Stimulated activated memory B cell treated with anti-CD40 and anti-IgM and Interleukin-4, amounts not matched to agents 10 μg/mL and 1 μg/mL and 100 μg/mL, for 72 hours (primary cell): Measurements from ENCODE around the gene KANSL3.
"Not testable (repeated sequence)": the region's sequence is repeated elsewhere in the genome, so short reads cannot be mapped to it uniquely, and the experiment has no call there.

Experiments used
- ATAC-seq: fragments of 150-1000 bp; cut with Tn5 transposase; 2 replicates; pipeline ENCODE4 v1.10.0; 2021
- H3K27ac Mint-ChIP-seq: one replicate; pipeline ENCODE4 v1.8.0; 2022; ENCODE audit warnings: mild to moderate bottlenecking, mixed read lengths
- H3K27me3 Mint-ChIP-seq: one replicate; pipeline ENCODE4 v1.8.0; 2022; ENCODE audit warnings: mixed read lengths
- H3K36me3 Mint-ChIP-seq: one replicate; pipeline ENCODE4 v1.8.0; 2022; ENCODE audit warnings: mixed read lengths
- H3K4me1 Mint-ChIP-seq: one replicate; pipeline ENCODE4 v1.8.0; 2022; ENCODE audit warnings: mixed read lengths
- H3K4me3 Mint-ChIP-seq: one replicate; pipeline ENCODE4 v1.8.0; 2022; ENCODE audit warnings: mild to moderate bottlenecking, moderate library complexity, mixed read lengths
- H3K9me3 Mint-ChIP-seq: one replicate; pipeline ENCODE4 v1.8.0; 2022; ENCODE audit warnings: mixed read lengths

KANSL3 gene

DNA sequence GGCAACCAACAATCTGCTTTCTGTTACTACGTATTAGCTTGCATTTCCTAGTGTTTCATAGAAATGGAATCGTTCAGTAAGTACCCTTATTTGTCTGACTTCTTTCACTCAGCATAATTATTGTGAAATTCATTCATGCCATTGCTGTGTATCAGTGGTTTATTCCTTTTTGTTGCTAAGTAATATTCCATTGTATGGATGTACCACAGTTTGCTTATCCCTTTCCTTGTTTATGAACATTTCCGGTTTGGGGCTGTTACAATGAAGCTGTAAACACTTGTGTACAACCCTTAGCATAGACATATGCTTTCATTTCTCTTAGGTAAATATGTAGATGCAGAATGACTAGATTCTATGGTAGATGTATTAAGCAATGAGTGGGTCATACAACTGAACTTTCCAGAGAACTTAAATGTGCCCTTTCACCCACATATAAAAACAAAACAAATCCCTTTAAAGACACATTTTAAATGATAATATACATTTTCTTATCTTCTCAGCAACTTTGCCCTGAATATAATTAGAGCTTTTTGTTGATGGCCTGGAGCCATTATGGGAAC lies 26.3 kb upstream of the KANSL3 start:
- ATAC-seq, result no peak

DNA sequence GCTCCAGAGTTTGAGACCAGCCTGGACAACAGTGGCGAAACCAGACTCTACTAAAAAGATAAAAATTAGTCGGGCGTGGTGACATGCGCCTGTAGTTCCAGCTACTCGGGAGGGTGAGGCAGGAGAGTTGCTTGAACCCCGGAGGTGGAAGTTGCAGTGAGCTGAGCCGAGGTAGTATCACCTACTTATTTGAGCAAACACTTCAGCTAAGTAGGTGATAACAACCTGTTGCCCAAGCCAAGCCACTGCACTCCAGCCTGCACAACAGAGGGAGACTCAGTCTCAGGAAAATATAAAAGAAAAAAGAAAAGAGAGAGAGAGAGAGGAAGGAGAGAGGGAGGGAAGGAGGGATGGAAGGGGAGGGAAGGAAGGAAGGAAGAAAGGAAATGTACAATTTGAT lies 25.7 kb upstream of the KANSL3 start:
- no peak overlapping the region for H3K4me3 Mint-ChIP-seq
- H3K27ac Mint-ChIP-seq, result no peak overlapping the region
- no peaks in the 10 kb centered on the region for H3K36me3 Mint-ChIP-seq
- H3K9me3 Mint-ChIP-seq, result no peaks in the 10 kb centered on the region
- H3K27me3 Mint-ChIP-seq, result peaks cover under 1% of the 10 kb centered on the region
- H3K4me1 Mint-ChIP-seq, result no peaks in the 10 kb centered on the region
- ATAC-seq, result no peak

More for the DNA sequence above, 26.3 kb upstream of the KANSL3 start:
- H3K36me3 Mint-ChIP-seq, result no peaks in the 10 kb centered on the region
- no peaks in the 10 kb centered on the region for H3K4me1 Mint-ChIP-seq
- peaks cover 7% of the 10 kb centered on the region for H3K27me3 Mint-ChIP-seq
- no peaks in the 10 kb centered on the region for H3K9me3 Mint-ChIP-seq
- no peak overlapping the region for H3K27ac Mint-ChIP-seq
- H3K4me3 Mint-ChIP-seq, result no peak overlapping the region

DNA sequence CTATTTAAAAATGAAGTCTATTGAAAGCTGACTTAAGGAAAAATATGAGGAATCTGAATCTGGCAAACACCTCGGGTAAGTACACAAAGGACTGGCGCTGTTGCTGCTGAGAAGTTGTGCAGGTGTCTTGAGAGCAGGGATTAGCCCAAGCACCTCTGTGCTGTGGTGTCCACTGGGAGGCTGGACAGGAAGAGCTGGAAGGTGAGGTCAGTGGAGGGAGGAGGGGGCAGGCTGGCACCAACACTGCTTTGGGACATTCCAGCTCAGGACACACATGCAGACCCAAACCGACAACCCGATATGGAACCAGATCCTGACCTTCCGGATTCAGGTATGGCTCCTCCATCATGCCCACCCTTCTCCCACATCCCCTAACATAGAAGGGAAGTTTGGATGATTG lies 25.1 kb upstream of the KANSL3 start:
- Mint-ChIP-seq H3K9me3 (no peaks in the 10 kb centered on the region), H3K27ac (no peak overlapping the region), H3K27me3 (no peaks in the 10 kb centered on the region), H3K36me3 (no peaks in the 10 kb centered on the region), H3K4me3 (no peak overlapping the region), H3K4me1 (no peaks in the 10 kb centered on the region)
- ATAC-seq, result no peak

DNA sequence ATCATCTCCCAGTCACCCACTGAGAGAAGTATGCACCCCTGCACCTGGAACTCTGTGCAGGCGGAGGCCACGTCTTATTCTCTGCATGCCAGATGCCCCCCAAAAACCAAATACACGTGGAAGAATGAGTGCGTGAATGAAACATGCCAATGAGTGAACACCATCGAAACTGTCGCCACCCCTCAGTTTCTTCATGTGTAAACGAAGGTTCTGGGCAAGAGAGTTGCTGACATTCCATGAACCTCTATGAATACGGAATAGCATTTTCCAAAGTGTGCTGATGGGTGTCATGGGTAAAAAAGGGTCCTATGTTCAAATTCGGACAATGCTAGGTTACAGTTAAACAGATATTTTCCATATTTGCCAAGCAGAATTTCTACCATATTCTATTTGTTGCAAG lies 24.2 kb upstream of the KANSL3 start:
- Mint-ChIP-seq H3K4me3 (no peak overlapping the region), H3K27ac (no peak overlapping the region), H3K4me1 (no peaks in the 10 kb centered on the region), H3K9me3 (no peaks in the 10 kb centered on the region), H3K36me3 (no peaks in the 10 kb centered on the region), H3K27me3 (no peaks in the 10 kb centered on the region)
- ATAC-seq, result no peak

DNA sequence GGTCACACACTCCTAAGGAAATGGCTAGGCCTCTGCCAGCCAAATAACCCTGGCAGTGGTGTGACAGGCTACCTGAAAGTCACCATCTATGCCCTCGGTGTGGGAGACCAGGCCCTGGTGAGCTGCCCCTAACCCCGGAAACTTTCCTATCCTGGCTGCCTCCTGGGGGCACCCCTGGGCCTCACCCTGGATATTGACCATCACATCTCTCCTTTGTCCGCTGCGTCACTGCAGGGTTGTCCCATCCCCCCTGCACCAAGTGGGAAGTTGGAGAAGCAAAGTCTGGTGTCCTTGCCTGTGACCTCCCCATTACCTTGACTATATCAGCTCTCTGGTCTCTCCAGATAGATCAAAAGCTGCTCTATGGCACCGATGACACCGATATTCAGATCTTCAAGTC lies 23.2 kb upstream of the KANSL3 start:
- no peak for ATAC-seq

DNA sequence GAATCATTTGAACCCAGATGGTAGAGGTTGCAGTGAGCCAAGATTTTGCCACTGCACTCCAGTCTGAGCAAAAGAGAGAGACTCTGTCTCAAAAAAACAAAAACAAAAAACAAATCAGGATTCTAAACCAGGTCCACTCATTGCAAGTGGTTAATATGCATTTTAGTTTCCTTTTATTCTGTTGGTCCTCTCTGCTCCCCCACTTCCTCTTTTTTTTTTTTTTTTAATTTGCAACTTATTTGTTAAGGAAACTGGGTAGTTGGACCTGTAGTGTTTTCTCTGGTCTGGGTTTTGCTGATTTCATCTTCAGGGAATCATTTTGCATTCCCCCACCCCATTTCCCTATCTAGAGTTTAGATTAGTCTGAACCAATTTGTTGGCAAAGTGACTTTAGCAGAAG lies 18.4 kb upstream of the KANSL3 start:
- Mint-ChIP-seq H3K27ac (no peak overlapping the region), H3K36me3 (no peaks in the 10 kb centered on the region), H3K9me3 (no peaks in the 10 kb centered on the region), H3K27me3 (peaks cover 1% of the 10 kb centered on the region), H3K4me1 (no peaks in the 10 kb centered on the region), H3K4me3 (no peak overlapping the region)
- ATAC-seq, result no peak

More for the DNA sequence above, 23.2 kb upstream of the KANSL3 start:
- no peak overlapping the region for H3K27ac Mint-ChIP-seq
- H3K36me3 Mint-ChIP-seq, result no peaks in the 10 kb centered on the region
- no peak overlapping the region for H3K4me3 Mint-ChIP-seq
- no peaks in the 10 kb centered on the region for H3K4me1 Mint-ChIP-seq
- no peaks in the 10 kb centered on the region for H3K27me3 Mint-ChIP-seq
- no peaks in the 10 kb centered on the region for H3K9me3 Mint-ChIP-seq

DNA sequence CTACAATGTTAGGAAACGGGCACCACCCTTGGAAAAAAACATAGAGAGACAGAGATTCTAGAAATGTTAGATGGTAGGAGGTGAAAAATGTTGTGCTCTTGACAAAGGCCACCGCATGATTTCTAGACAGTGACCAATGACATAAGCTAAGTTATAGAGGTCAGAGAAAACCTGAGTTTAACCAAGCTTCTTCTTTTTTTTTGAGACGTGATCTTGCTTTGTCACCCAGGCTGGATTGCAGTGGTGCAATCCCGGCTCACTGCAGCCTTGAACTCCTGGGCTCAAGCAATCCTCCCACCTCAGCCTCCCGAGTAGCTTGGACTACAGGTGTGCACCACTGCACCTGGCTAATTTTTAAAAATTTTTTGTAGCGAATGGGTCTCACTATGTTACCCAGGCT lies 17.4 kb upstream of the KANSL3 start:
- Mint-ChIP-seq H3K36me3 (no peaks in the 10 kb centered on the region), H3K4me3 (no peak overlapping the region), H3K27me3 (peaks cover 11% of the 10 kb centered on the region), H3K27ac (no peak overlapping the region), H3K9me3 (no peaks in the 10 kb centered on the region), H3K4me1 (no peaks in the 10 kb centered on the region)
- ATAC-seq, result no peak

DNA sequence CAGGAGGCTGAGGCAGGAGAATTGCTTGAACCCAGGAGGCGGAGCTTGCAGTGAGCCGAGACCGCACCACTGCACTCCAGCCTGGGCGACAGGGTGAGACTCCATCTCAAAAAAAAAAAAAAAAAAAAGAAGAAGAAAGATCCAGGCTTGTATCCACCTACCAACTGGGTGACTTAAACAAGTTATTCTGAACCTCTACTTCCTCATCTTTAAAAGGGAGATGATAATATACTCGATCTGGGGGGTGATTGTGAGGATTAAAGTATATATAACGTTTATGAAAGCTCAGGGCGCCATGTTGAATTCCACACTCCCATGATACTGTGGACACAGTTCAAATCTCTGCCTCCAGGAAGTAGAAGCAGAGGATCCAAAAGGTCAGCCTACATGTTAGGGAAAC lies 16.7 kb upstream of the KANSL3 start:
- not testable (repeated sequence) for H3K27ac Mint-ChIP-seq, H3K4me1 Mint-ChIP-seq, ATAC-seq, H3K4me3 Mint-ChIP-seq, H3K9me3 Mint-ChIP-seq, H3K36me3 Mint-ChIP-seq
- H3K27me3 Mint-ChIP-seq, result peaks cover 13% of the 10 kb centered on the region

DNA sequence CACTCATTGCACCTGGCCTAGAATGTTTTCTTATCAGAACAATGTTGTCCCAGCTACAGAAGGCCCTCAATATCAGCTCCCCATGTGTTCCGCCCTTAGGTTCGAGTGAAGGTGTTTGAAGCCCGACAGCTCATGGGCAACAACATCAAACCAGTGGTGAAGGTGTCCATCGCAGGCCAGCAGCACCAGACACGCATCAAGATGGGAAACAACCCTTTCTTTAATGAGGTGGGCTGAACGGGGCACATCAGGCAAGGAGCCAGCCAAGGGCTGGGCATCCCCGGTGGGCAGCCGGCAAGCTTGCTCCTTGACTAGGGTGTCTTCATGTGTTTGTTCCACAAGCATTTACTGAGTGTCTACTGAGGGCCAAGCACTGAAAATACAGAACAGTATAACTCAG lies 13.7 kb upstream of the KANSL3 start:
- H3K27me3 Mint-ChIP-seq, result peaks cover 13% of the 10 kb centered on the region
- H3K9me3 Mint-ChIP-seq, result no peaks in the 10 kb centered on the region
- H3K4me1 Mint-ChIP-seq, result no peaks in the 10 kb centered on the region
- no peak overlapping the region for H3K27ac Mint-ChIP-seq
- no peak for ATAC-seq
- H3K36me3 Mint-ChIP-seq, result no peaks in the 10 kb centered on the region
- H3K4me3 Mint-ChIP-seq, result no peak overlapping the region

DNA sequence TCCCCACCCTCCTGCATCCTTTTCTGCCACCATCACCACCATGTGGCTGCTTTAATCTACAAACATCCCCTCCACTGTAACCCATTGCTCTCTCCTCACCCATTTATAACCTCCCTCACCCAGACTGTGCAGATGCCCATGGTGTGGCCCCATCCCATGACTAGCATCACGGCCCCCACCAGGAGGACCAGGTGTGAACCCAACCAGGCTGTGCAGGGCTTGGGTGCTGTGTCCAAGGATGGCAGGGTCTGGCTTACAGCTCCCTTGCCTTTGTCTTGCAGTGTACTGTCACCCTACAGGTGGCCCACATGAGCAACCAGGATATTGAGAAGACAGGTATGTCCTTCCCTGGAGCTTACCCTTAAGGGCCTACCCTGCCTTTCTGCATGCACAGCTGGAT lies 11.2 kb upstream of the KANSL3 start:
- H3K36me3 Mint-ChIP-seq, result no peaks in the 10 kb centered on the region
- H3K4me1 Mint-ChIP-seq, result no peaks in the 10 kb centered on the region
- no peak overlapping the region for H3K4me3 Mint-ChIP-seq
- H3K9me3 Mint-ChIP-seq, result no peaks in the 10 kb centered on the region
- ATAC-seq, result no peak
- no peak overlapping the region for H3K27ac Mint-ChIP-seq
- H3K27me3 Mint-ChIP-seq, result peaks cover 13% of the 10 kb centered on the region

DNA sequence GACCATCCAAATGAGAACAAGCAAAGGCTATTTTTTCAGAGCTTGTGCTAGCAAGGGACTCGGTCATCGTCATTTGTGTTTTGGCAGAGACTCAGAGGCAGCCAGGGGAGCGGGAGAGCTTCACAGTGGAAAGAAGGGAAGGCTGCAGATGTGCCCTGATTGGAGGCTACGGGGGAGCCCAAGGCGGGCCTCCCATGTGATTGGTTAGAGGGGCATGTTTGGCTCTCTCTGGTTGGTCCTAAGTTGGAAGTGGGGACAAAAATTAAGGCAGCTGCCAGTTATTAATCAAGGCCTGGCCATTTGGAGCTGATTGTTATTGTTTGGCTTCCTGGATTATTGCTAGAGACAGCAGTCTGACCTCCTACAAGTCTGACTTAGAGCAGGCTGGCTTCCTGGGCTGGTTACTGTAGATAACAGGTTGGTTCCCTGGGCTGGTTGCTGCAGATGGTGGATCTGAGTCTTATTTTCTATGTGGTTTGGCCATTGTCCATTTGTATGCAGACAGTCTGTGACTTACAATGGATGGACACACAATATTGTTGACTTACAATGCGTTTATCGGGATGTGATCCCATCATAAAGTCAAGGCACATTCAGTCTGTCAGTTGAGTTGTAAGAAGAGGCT lies 10.3 kb upstream of the KANSL3 start:
- Mint-ChIP-seq H3K4me1 (no peaks in the 10 kb centered on the region), H3K9me3 (no peaks in the 10 kb centered on the region), H3K27ac (no peak overlapping the region), H3K4me3 (no peak overlapping the region), H3K36me3 (no peaks in the 10 kb centered on the region), H3K27me3 (peaks cover 13% of the 10 kb centered on the region)
- ATAC-seq, result no peak

DNA sequence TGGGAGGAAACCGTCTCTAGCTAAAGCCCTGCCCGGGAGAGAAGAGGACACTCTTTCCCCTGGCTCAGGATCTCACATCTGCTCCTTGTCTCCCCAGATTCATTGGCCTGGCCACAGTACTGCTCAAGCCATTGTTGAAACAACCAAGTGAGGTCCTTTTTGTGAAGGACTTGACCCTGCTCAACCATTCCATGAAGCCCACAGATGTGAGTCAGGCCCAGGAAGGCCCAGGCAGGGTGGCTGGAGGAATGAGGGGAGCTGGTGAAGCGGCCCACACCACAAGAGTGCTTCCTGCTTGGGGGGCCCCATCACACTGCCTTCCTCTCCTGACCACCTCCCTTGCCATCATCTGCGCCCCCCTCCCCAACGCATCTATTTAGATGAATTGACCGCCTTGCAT lies 9.6 kb upstream of the KANSL3 start:
- H3K27me3 Mint-ChIP-seq, result peaks cover 13% of the 10 kb centered on the region
- ATAC-seq, result no peak
- no peak overlapping the region for H3K27ac Mint-ChIP-seq
- H3K9me3 Mint-ChIP-seq, result no peaks in the 10 kb centered on the region
- no peaks in the 10 kb centered on the region for H3K36me3 Mint-ChIP-seq
- no peaks in the 10 kb centered on the region for H3K4me1 Mint-ChIP-seq
- no peak overlapping the region for H3K4me3 Mint-ChIP-seq

DNA sequence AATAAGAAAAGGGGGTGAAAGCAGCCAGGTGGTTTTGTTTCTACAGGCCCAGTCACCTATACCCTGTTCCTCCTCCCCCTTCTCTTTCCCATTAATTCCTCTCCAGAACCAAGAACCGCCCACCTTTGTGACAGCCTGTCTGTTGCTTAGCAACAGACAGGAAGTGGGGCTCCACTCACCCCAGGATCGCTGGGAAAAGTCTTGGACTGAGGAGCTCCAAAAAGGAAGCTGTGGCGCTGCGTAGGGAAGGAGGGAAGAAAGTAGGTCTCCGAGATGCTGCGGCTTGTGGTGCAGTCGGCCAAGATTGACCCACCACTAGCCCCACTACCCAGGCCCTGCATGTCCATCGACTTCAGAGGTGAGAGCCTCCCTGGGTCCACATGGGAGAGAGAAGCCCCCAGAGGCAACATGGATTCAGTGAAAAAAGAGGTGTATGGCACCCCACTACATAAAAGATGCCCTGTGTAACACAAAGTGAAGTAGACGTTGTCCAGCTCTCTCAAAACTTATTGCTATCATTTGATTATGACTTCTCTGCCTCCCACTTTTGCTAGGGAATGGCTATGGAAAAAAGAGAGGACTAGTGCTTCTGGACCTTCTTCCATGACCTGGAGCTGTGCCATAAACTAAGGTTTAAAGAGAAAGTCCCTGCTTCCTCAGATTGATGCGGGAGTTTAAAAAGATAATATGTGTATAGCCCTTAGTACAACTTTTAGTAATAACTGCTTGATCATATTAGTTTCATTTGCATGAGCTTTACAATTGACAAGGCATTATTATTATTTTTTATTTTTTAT lies 4.7 kb upstream of the KANSL3 start, which contains the start of gene FER1L5:
Gene FER1L5 (plus strand): TSS at position 201 of the 797 bp plus-strand sequence. CDS start 73 bp downstream, at position 274.
- no peak for ATAC-seq

DNA sequence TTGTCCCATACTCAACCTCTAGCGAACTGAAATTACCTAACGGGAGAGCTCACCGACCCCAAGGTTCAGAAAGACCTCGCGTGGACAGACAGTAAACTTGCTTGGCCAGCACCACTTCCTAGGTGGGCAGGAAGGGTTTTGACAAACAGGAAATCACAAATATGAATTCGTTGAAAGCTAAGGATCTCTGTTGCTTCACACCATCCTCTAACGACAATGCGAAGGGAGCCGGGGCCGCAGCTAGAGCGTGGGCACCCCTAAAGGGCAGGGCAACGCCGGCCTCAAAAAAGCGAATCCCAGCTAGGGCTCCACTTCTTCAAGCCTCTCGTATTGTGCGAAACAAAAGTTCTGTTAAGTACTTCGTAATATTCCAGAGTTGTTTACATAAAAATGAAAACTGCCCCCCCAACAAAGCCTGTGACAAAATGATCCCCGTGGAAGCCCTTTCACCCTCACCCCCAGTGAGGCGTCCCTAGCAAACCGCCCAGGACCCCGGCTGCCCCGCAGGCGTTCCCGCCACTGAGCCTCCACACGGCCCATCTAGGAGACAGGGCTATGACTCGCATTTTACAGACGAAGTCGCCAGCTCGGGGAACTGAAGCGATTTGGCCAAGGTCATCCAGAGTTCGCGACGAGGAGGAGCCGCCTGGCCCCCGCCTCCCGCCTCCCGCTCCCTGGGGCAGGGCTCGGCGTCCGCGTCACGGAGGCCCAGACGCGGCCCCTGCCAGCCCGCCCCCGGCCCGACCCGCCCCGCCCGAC lies 548 bp downstream of the KANSL3 start:
- Mint-ChIP-seq H3K9me3 (no peaks in the 10 kb centered on the region), H3K4me3 (peak overlapping the region; percentile 92)

More for the DNA sequence above, 4.7 kb upstream of the KANSL3 start, which contains the start of gene FER1L5:
- H3K27me3 Mint-ChIP-seq, result no peaks in the 10 kb centered on the region
- no peak within 1 kb of the TSS for H3K4me3 Mint-ChIP-seq
- H3K4me1 Mint-ChIP-seq, result no peaks in the 10 kb centered on the region
- H3K36me3 Mint-ChIP-seq, result no peaks in the 10 kb centered on the region
- H3K9me3 Mint-ChIP-seq, result no peaks in the 10 kb centered on the region
- no peak within 1 kb of the TSS for H3K27ac Mint-ChIP-seq

DNA sequence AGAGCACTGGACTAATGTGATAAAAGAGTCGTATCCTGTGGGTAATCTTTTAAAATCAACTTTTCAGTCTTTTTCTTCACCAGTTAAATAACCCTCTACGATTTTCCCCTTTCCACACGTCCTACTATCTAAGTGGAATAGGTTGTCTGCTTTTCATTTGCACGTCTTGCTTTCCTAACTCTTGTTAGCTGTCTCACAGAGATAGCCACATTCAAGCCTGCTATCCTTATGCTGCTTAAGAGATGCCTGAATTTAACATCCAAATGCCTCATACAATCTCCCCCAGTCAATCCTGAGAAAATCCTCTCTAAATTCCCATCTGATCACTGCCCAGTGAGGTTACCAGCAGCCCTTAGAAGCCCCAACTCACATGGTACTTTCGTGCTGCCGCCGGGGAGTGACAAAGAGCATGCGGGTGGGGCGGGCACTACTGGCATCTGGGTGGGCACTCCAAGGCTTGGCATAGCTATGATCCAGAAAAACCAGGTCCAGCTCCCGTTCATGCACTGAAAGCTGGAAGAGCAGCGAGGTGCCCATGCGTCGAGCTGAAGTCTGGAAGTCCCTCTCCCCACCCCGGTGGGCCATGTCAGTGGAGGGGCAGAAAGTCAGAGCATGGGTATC lies 1.5 kb downstream of the KANSL3 start:
- no peak for ATAC-seq
- Mint-ChIP-seq H3K36me3 (peaks cover 7% of the 10 kb centered on the region), H3K27ac (peak overlapping the region; percentile 93), H3K4me1 (peaks cover 31% of the 10 kb centered on the region), H3K4me3 (peak overlapping the region; percentile 92), H3K9me3 (no peaks in the 10 kb centered on the region), H3K27me3 (no peaks in the 10 kb centered on the region)

More for the DNA sequence above, 548 bp downstream of the KANSL3 start:
- H3K27ac Mint-ChIP-seq, result peak overlapping the region; percentile 93
- H3K4me1 Mint-ChIP-seq, result peaks cover 31% of the 10 kb centered on the region
- no peaks in the 10 kb centered on the region for H3K27me3 Mint-ChIP-seq
- peak; percentile 93 for ATAC-seq
- H3K36me3 Mint-ChIP-seq, result peaks cover 7% of the 10 kb centered on the region
